ENCODE data around the gene SLC22A4. TPM values are rescaled to one million over a fixed set of nuclear protein-coding genes. Genes with fewer than 3 reads are reported as not detected.

Gene SLC22A4
- total RNA-seq, 3 donors from 2014 or later, result 2.7 to 13.4 (median 3.6) TPM

- ATAC-seq (no peak), DNase-seq (no peak)
- no peaks in the 10 kb centered on the region for H3K36me3 ChIP-seq (ENCODE audit: low read depth)
- intact Hi-C loops (cut with DNase I, micrococcal nuclease), result no loop called here
- no peaks in the 10 kb centered on the region for H3K9me3 ChIP-seq
- H3K4me1 ChIP-seq (ENCODE audit: low read depth), result peaks cover 18% of the 10 kb centered on the region
- H3K4me3 ChIP-seq, result no peak overlapping the region
- no peak for TF ChIP-seq CTCF (IDR thresholded peaks at IDR 0.05)
Measured at GRCh38 chr5:132375957-132376356, 81.8 kb downstream of the SLC22A4 start.

- intact Hi-C loops (cut with DNase I, micrococcal nuclease), result no loop called here
- Histone ChIP-seq H3K36me3 (ENCODE audit: low read depth) (no peaks in the 10 kb centered on the region), H3K4me3 (no peak overlapping the region)
Measured at GRCh38 chr5:132376694-132377641, 82.8 kb downstream of the SLC22A4 start.

GRCh38 chr5:132377738-132378137 lies 83.5 kb downstream of the SLC22A4 start:
- intact Hi-C loops (cut with DNase I, micrococcal nuclease), result no loop called here
- no peak for ATAC-seq
- Histone ChIP-seq H3K4me3 (no peak overlapping the region), H3K36me3 (ENCODE audit: low read depth) (no peaks in the 10 kb centered on the region), H3K4me1 (ENCODE audit: low read depth) (peaks cover 5% of the 10 kb centered on the region), H3K9me3 (no peaks in the 10 kb centered on the region)
- no peak for DNase-seq
- no peak for TF ChIP-seq CTCF (IDR thresholded peaks at IDR 0.05)

More at GRCh38 chr5:132376694-132377641, 82.8 kb downstream of the SLC22A4 start:
- DNase-seq (no peak), ATAC-seq (no peak)
- H3K9me3 ChIP-seq, result no peaks in the 10 kb centered on the region
- peaks cover 9% of the 10 kb centered on the region for H3K4me1 ChIP-seq (ENCODE audit: low read depth)
- no peak for TF ChIP-seq CTCF (IDR thresholded peaks at IDR 0.05)

- Histone ChIP-seq H3K4me3 (no peak overlapping the region), H3K9me3 (no peaks in the 10 kb centered on the region), H3K36me3 (ENCODE audit: low read depth) (no peaks in the 10 kb centered on the region), H3K4me1 (ENCODE audit: low read depth) (no peaks in the 10 kb centered on the region)
- no peak for TF ChIP-seq CTCF (IDR thresholded peaks at IDR 0.05)
- ATAC-seq (no peak), DNase-seq (no peak)
- intact Hi-C loops (cut with DNase I, micrococcal nuclease), result no loop called here
Measured at GRCh38 chr5:132378580-132378979, 84.4 kb downstream of the SLC22A4 start.

GRCh38 chr5:132380047-132380446 lies 85.9 kb downstream of the SLC22A4 start:
- Histone ChIP-seq H3K4me1 (ENCODE audit: low read depth) (no peaks in the 10 kb centered on the region), H3K4me3 (no peak overlapping the region), H3K9me3 (no peaks in the 10 kb centered on the region), H3K36me3 (ENCODE audit: low read depth) (peaks cover 4% of the 10 kb centered on the region)
- DNase-seq, result no peak
- peak; percentile 23 for ATAC-seq
- TF ChIP-seq CTCF (IDR thresholded peaks at IDR 0.05), result no peak
- intact Hi-C loops (cut with DNase I, micrococcal nuclease), result loop anchor here in 1 of 2 donors (10.0 kb wide), 1 partner anchor 435 kb away; the partner anchor contains the start of gene SOWAHA

Measured in mucosa of descending colon (tissue), 3 donors.